Osteoblast (primary cell): Measurements from ENCODE around the gene SERPINA9. TPM values are rescaled to one million over a fixed set of nuclear protein-coding genes. Genes with fewer than 3 reads are reported as not detected.

Experiments used
- DNase-seq: peaks from one replicate; pipeline ENCODE4 v3.0.0; 2011; ENCODE audit warnings: low spot score, mixed read lengths; ENCODE audit not compliant: insufficient read length; ENCODE audit errors: missing footprints
- H2AFZ ChIP-seq: 2 replicates; pipeline ENCODE4 v1.6.0; 2011; ENCODE audit warnings: mild to moderate bottlenecking, low read length
- H3K27ac ChIP-seq: 2 replicates; pipeline ENCODE4 v1.5.1; 2011; ENCODE audit warnings: mild to moderate bottlenecking, low read depth, low read length, moderate library complexity
- H3K27me3 ChIP-seq: 2 replicates; pipeline ENCODE4 v1.6.0; 2012; ENCODE audit warnings: mild to moderate bottlenecking, control low read depth, inconsistent platforms, low read length, moderate library complexity; ENCODE audit not compliant: insufficient read depth
- H3K36me3 ChIP-seq: 2 replicates; pipeline ENCODE4 v1.5.1; 2011; ENCODE audit warnings: mild to moderate bottlenecking, low read length, control low read depth, moderate library complexity; ENCODE audit not compliant: insufficient read depth
- H3K4me1 ChIP-seq: 2 replicates; pipeline ENCODE4 v1.5.1; 2011; ENCODE audit warnings: mild to moderate bottlenecking, low read length, control low read depth, moderate library complexity; ENCODE audit not compliant: insufficient read depth
- H3K4me2 ChIP-seq: 2 replicates; pipeline ENCODE4 v1.6.0; 2011; ENCODE audit warnings: mild to moderate bottlenecking, low read length; ENCODE audit not compliant: insufficient read depth
- H3K4me3 ChIP-seq: fragments of 200-600 bp; sonication (generic); 3 replicates; pipeline ENCODE4 v1.5.1; 2012; ENCODE audit warnings: mild to moderate bottlenecking, low read length, inconsistent platforms; ENCODE audit not compliant: insufficient read depth
- H3K79me2 ChIP-seq: 2 replicates; pipeline ENCODE4 v1.6.0; 2012; ENCODE audit warnings: mild to moderate bottlenecking, low read length, control low read depth, inconsistent platforms; ENCODE audit not compliant: insufficient read depth
- H3K9me3 ChIP-seq: 2 replicates; pipeline ENCODE4 v1.5.1; 2011; ENCODE audit warnings: low read depth, low read length, control low read depth
- H4K20me1 ChIP-seq: 2 replicates; pipeline ENCODE4 v1.6.0; 2012; ENCODE audit warnings: mild to moderate bottlenecking, low read length, control low read depth; ENCODE audit not compliant: insufficient read depth
- CTCF ChIP-seq: IDR thresholded peaks from 2 replicates; pipeline ENCODE4 v1.5.1; 2011; ENCODE audit warnings: mild to moderate bottlenecking, low read depth, low read length, moderate library complexity; ENCODE audit errors: extremely low read depth
- total RNA-seq: library from RNA; depleted of rRNA; stranded (reverse); fragments of >200 nt; gene quantifications from 2 replicates; pipeline ENCODE4 v1.2.3, GENCODE V29; 2012

SERPINA9 gene
- total RNA-seq, 1 donor: under 0.01 TPM

GRCh38 chr14:94472842-94473241, 3.2 kb downstream of the SERPINA9 start:
- Histone ChIP-seq H3K4me1 (peaks cover 19% of the 10 kb centered on the region), H3K36me3 (no peaks in the 10 kb centered on the region), H3K4me3 (no peak overlapping the region), H3K79me2 (no peaks in the 10 kb centered on the region), H2AFZ (no peak overlapping the region), H3K27ac (no peak overlapping the region), H4K20me1 (no peaks in the 10 kb centered on the region), H3K4me2 (no peak overlapping the region), H3K27me3 (no peaks in the 10 kb centered on the region), H3K9me3 (no peaks in the 10 kb centered on the region)
- TF ChIP-seq CTCF: no peak
- DNase-seq: no peak

- DNase-seq: no peak
- Histone ChIP-seq H3K36me3 (no peaks in the 10 kb centered on the region), H3K27ac (no peak overlapping the region), H3K4me2 (no peak overlapping the region), H3K9me3 (no peaks in the 10 kb centered on the region), H3K27me3 (no peaks in the 10 kb centered on the region), H3K79me2 (no peaks in the 10 kb centered on the region), H3K4me1 (peaks cover 14% of the 10 kb centered on the region), H3K4me3 (no peak overlapping the region), H4K20me1 (no peaks in the 10 kb centered on the region), H2AFZ (no peak overlapping the region)
- no peak for TF ChIP-seq CTCF
Measured at GRCh38 chr14:94471045-94471444, 5.0 kb downstream of the SERPINA9 start.

GRCh38 chr14:94470311-94470710, 5.7 kb downstream of the SERPINA9 start:
- no peak overlapping the region for H3K27ac ChIP-seq
- no peak for TF ChIP-seq CTCF

GRCh38 chr14:94469261-94469660, 6.7 kb downstream of the SERPINA9 start:
- DNase-seq: no peak
- Histone ChIP-seq H3K79me2 (no peaks in the 10 kb centered on the region), H3K9me3 (peaks cover 6% of the 10 kb centered on the region), H3K4me2 (no peak overlapping the region), H3K4me1 (peaks cover 6% of the 10 kb centered on the region), H3K4me3 (no peak overlapping the region), H3K27me3 (no peaks in the 10 kb centered on the region), H4K20me1 (no peaks in the 10 kb centered on the region), H3K36me3 (no peaks in the 10 kb centered on the region), H3K27ac (no peak overlapping the region), H2AFZ (no peak overlapping the region)
- TF ChIP-seq CTCF: no peak

More at GRCh38 chr14:94470311-94470710, 5.7 kb downstream of the SERPINA9 start:
- no peaks in the 10 kb centered on the region for H3K27me3 ChIP-seq
- no peaks in the 10 kb centered on the region for H3K9me3 ChIP-seq
- no peaks in the 10 kb centered on the region for H3K36me3 ChIP-seq
- H3K4me3 ChIP-seq: no peak overlapping the region
- no peak overlapping the region for H3K4me2 ChIP-seq
- no peak overlapping the region for H2AFZ ChIP-seq
- no peaks in the 10 kb centered on the region for H4K20me1 ChIP-seq
- DNase-seq: no peak
- H3K4me1 ChIP-seq: peaks cover 10% of the 10 kb centered on the region
- H3K79me2 ChIP-seq: no peaks in the 10 kb centered on the region
